Measurements from ENCODE around the gene RIOK2. TPM values are rescaled to one million over a fixed set of nuclear protein-coding genes. Genes with fewer than 3 reads are reported as not detected.

RIOK2 gene
- total and polyA plus RNA-seq, 2 of the 8 experiments (the other 6 are each of a cell fraction or from before 2014, with no cell fraction given) = 5.4 to 35.0 TPM

- H3K79me2 ChIP-seq (ENCODE audit: control insufficient read depth in 1 of 2, insufficient read depth in 2 of 2, low read length in 2 of 2) = no peaks in the 10 kb centered on the region
- H3K4me1 ChIP-seq (replicated peaks in 1 of 4; ENCODE audit: control insufficient read depth in 3 of 4, insufficient read depth in 4 of 4, low read length in 3 of 4) = peaks cover 0 to 10% (median 8%) of the 10 kb centered on the region in 4 experiments; a peak in 3 of 7 replicates
- H3K18ac ChIP-seq (ENCODE audit: extremely low read depth, low read length) = no peak overlapping the region
- H3K4me2 ChIP-seq (ENCODE audit: insufficient read depth in 1 of 2, low read depth in 2 of 2, low read length in 2 of 2) = no peak overlapping the region
- H2AFZ ChIP-seq (ENCODE audit: low read length) = no peak overlapping the region
- H3K36me3 ChIP-seq (ENCODE audit: control insufficient read depth in 2 of 4, insufficient read depth in 4 of 4, low read length in 3 of 4) = no peaks in the 10 kb centered on the region
- H2BK5ac ChIP-seq (ENCODE audit: low read depth, low read length) = no peak overlapping the region
- H3K14ac ChIP-seq (ENCODE audit: insufficient read length) = no peak overlapping the region
- no peak overlapping the region for H4K5ac ChIP-seq (ENCODE audit: insufficient read length, low read depth, low read length)
- H3K27ac ChIP-seq (ENCODE audit: low read depth, low read length) = no peak overlapping the region
- no peak overlapping the region for H4K8ac ChIP-seq (ENCODE audit: extremely low read depth, insufficient read depth, low read length)
- H3K9ac ChIP-seq (replicated peaks in 1 of 4; ENCODE audit: extremely low read depth in 1 of 4, low read depth in 3 of 4, low read length in 3 of 4) = no peak overlapping the region
- no peaks in the 10 kb centered on the region for H4K20me1 ChIP-seq (replicated peaks in 1 of 2; ENCODE audit: control insufficient read depth in 1 of 2, insufficient read depth in 2 of 2, low read length in 2 of 2)
- H3K27me3 ChIP-seq (replicated peaks in 1 of 4; ENCODE audit: control insufficient read depth in 3 of 4, extremely low read depth in 1 of 4, insufficient read depth in 3 of 4, low read length in 3 of 4) = no peaks in the 10 kb centered on the region
- 91% methylated on average over 4 of the region's 4 CpGs; no CpG with 5 or more reads in 1 of the 2 experiments for WGBS, 2 experiments (ENCODE audit: extremely low coverage in 1 of 2, insufficient coverage in 1 of 2, insufficient read length in 1 of 2, insufficient replicate concordance in 2 of 2, low coverage in 1 of 2, low lambda C conversion rate in 2 of 2, missing lambda C conversion rate in 1 of 2)
- H2AK5ac ChIP-seq (ENCODE audit: low read depth, low read length) = no peak overlapping the region
- DNase-seq (ENCODE audit: low read depth in 1 of 2, low spot score in 2 of 2) (no peak), FAIRE-seq (no peak)
- no peak overlapping the region for H2BK15ac ChIP-seq (ENCODE audit: low read length)
- no peak overlapping the region for H3K23ac ChIP-seq (ENCODE audit: insufficient read length)
- no peak overlapping the region for H2BK120ac ChIP-seq (replicated peaks; ENCODE audit: low read depth, low read length)
- H2BK12ac ChIP-seq (ENCODE audit: low read depth, low read length) = no peak overlapping the region
- no peaks in the 10 kb centered on the region for H3K9me3 ChIP-seq (ENCODE audit: insufficient read depth in 2 of 2, low read depth in 1 of 2, low read length in 1 of 2)
- H3K79me1 ChIP-seq (ENCODE audit: low read depth, low read length) = no peaks in the 10 kb centered on the region
- H3K23me2 ChIP-seq (ENCODE audit: low read depth, low read length) = no peaks in the 10 kb centered on the region; the same call in 1 of the 2 replicates
- ChIA-PET POLR2A (ENCODE audit: partially characterized antibody) (no interaction called here), CTCF (ENCODE audit: partially characterized antibody) (interaction anchor here (0.7 to 2.5 kb wide), 6 partner anchors 8 to 267 kb away, joined by 3 to 9 read pairs (median 4); no protein-coding TSS in a partner anchor)
- H3K56ac ChIP-seq (replicated peaks; ENCODE audit: insufficient read length, low read depth, low read length) = no peak overlapping the region
- TF ChIP-seq SIRT6 (IDR thresholded peaks at IDR 0.05; ENCODE audit: low read length) = no peak
- no peak overlapping the region for H3K4ac ChIP-seq (replicated peaks; ENCODE audit: insufficient read length, low read depth, low read length)
- H4K91ac ChIP-seq (replicated peaks; ENCODE audit: insufficient read length, low read length) = no peak overlapping the region
- H2BK20ac ChIP-seq (ENCODE audit: low read length) = no peak overlapping the region
- no peak overlapping the region for H3K4me3 ChIP-seq (ENCODE audit: extremely low read depth in 1 of 4, insufficient read depth in 2 of 4, low read depth in 3 of 4, low read length in 4 of 4)
These were observed 47.2 kb downstream of the RIOK2 start for GRCh38 chr5:97135868-97136267.
